ENCODE data around the gene SLC25A2.
"Not testable (repeated sequence)": the region's sequence is repeated elsewhere in the genome, so short reads cannot be mapped to it uniquely, and the experiment has no call there.

The SLC25A2 gene

DNA sequence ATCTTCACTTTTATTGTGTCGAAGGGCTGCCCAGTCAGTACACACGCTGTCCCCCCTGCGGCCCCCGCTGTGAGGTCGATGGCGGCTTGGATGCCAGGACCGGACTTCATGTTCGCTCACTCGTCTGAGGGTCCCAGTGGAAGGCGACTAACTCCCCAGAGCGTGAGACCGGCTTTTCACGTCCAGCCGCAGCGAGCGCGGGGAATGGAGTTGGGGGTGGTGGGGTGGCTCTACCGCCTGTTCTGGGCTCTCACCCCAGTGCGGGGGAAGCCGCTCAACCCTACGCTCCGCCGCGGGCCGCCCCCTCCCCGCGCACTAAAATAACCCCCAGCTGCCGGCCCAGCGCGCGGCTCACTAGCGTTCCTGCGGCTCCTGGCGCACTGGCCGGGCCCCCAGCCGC is at the start of gene SLC25A2:
TSS of gene SLC25A2 (minus strand) at position 294 of the 400 bp plus-strand sequence. CDS start at position 110, 184 bp downstream.
- no peak for TF ChIP-seq CTCF (IDR thresholded peaks at IDR 0.05; ENCODE audit: extremely low read depth, insufficient read depth, missing control alignments)
- in situ Hi-C loops (cut with MboI; ENCODE audit: low pct_unique_long_range_greater_than_20kb, low sequenced_read_pairs, unreplicated experiment): no loop called here
- DNase-seq (ENCODE audit: low spot score): no peak

DNA sequence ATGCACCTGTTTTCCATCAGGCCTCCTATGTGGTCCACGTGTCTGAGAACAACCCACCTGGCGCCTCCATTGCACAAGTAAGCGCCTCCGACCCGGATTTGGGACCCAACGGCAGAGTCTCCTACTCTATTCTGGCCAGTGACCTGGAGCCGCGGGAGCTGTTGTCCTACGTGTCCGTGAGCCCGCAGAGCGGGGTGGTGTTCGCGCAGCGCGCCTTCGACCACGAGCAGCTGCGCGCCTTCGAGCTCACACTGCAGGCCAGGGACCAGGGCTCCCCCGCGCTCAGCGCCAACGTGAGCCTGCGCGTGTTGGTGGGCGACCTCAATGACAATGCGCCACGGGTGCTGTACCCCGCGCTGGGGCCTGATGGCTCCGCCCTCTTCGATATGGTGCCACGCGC is 47.7 kb upstream of the SLC25A2 start:
- in situ Hi-C loops (cut with MboI; ENCODE audit: low pct_unique_long_range_greater_than_20kb, low sequenced_read_pairs, unreplicated experiment): no loop called here
- no peak for TF ChIP-seq CTCF (IDR thresholded peaks at IDR 0.05; ENCODE audit: extremely low read depth, insufficient read depth, missing control alignments)
- DNase-seq (ENCODE audit: low spot score): no peak

DNA sequence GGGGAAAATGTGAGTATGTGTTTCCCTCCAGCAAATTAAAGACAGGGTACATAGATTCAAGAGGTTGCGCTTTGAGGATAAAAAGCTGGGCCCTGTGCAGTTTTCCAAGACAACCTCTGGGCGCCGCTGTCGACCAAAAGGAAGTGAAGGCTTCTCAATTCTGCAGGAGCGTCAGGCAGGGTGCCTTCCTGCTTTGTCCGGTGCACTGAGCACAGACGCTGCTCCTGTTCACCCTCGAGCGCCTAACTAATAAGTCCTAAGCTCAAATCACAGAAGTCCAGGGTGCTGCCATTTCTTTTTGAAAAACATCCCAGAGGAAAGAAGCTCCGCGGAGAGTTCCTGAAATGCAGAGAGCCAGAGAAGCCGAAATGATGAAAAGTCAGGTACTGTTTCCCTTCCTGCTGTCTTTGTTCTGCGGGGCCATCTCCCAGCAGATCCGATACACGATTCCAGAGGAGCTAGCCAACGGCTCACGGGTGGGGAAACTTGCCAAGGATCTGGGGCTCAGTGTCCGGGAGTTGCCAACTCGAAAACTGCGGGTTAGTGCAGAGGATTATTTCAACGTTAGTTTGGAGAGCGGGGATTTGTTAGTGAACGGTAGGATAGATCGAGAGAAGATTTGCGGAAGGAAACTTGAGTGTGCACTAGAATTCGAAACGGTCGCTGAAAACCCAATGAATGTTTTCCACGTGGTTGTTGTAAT is 46.2 kb upstream of the SLC25A2 start, which contains the start of gene PCDHGB1:
TSS of gene PCDHGB1 (plus strand) at position 183 of the 703 bp plus-strand sequence. CDS start at position 345, 162 bp downstream.
- in situ Hi-C loops (cut with MboI; ENCODE audit: low pct_unique_long_range_greater_than_20kb, low sequenced_read_pairs, unreplicated experiment): no loop called here

DNA sequence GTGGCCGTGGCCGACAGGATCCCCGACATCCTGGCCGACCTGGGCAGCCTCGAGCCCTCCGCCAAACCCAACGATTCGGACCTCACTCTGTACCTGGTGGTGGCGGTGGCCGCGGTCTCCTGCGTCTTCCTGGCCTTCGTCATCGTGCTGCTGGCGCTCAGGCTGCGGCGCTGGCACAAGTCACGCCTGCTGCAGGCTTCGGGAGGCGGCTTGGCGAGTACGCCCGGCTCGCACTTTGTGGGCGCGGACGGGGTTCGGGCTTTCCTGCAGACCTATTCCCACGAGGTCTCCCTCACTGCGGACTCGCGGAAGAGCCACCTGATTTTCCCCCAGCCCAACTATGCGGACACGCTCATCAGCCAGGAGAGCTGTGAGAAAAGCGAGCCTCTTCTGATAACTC is 42.2 kb upstream of the SLC25A2 start:
- DNase-seq (ENCODE audit: low spot score); in situ Hi-C loops (cut with MboI; ENCODE audit: low pct_unique_long_range_greater_than_20kb, low sequenced_read_pairs, unreplicated experiment): not testable (repeated sequence)

More for the DNA sequence above, 46.2 kb upstream of the SLC25A2 start, which contains the start of gene PCDHGB1:
- peak; percentile 77 for DNase-seq (ENCODE audit: low spot score)
- peak; percentile 61 for TF ChIP-seq CTCF (IDR thresholded peaks at IDR 0.05; ENCODE audit: extremely low read depth, insufficient read depth, missing control alignments)

- in situ Hi-C loops (cut with MboI; ENCODE audit: low pct_unique_long_range_greater_than_20kb, low sequenced_read_pairs, unreplicated experiment): no loop called here
- no peak for TF ChIP-seq CTCF (IDR thresholded peaks at IDR 0.05; ENCODE audit: extremely low read depth, insufficient read depth, missing control alignments)
- DNase-seq (ENCODE audit: low spot score): no peak
Observed at GRCh38 chr5:141345327-141345726, 41.5 kb upstream of the SLC25A2 start.

DNA sequence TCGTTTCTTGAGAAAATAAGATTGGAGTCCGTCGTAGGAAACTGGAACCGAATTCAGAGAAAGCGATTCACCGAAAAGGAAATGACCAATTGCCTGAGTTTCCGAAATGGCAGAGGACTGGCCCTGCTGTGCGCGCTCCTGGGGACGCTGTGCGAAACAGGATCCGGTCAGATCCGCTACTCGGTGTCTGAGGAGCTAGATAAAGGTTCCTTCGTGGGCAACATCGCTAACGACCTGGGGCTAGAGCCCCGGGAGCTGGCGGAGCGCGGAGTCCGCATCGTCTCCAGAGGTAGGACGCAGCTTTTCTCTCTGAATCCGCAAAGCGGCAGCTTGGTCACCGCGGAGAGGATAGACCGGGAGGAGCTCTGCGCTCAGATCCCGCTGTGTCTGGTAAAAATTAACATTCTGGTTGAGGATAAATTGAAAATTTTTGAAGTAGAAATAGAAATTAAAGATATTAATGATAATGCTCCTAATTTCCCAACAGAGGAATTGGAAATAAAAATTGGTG is 40.2 kb upstream of the SLC25A2 start:
- TF ChIP-seq CTCF (IDR thresholded peaks at IDR 0.05; ENCODE audit: extremely low read depth, insufficient read depth, missing control alignments): no peak
- in situ Hi-C loops (cut with MboI; ENCODE audit: low pct_unique_long_range_greater_than_20kb, low sequenced_read_pairs, unreplicated experiment): no loop called here

DNA sequence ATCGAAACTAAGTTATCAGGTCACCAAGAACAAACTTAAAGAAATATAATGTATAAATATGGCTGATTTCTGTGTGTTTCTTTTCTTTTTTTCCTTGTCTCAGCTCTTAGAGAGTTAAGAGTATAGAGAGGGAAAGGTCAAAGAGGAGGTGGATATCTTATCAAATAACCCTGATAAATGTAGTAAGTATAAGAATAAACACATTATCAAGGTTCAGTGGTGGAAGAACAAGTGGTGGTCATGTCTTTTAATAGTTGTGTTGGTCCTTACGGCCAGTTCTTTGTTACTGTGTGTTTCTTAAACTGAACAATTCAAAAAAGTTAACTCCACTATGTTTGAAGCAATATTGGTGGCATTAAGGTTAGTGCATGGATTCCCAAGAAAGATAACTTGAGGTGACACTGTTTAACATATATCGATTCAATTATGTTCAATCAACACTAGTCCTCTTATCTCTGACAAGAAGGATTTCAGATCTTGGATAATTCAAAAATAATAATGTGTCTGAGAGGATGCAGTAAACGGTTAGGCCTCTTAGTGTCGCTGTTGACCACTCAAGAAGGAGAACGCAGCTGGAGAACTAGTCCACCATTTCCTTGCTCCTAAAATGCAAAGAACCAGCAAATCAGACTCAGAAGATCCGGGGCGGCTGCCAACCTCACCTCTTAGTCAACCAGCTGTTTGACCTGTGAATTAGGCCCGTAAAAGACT is 39.5 kb upstream of the SLC25A2 start, which contains the start of gene PCDHGA3:
TSS of gene PCDHGA3 (plus strand) at position 588 of the 711 bp plus-strand sequence. CDS start 205 bp downstream, outside the sequence.
- in situ Hi-C loops (cut with MboI; ENCODE audit: low pct_unique_long_range_greater_than_20kb, low sequenced_read_pairs, unreplicated experiment): no loop called here
- no peak for DNase-seq (ENCODE audit: low spot score)
- TF ChIP-seq CTCF (IDR thresholded peaks at IDR 0.05; ENCODE audit: extremely low read depth, insufficient read depth, missing control alignments): peak; percentile 35

More for the DNA sequence above, 40.2 kb upstream of the SLC25A2 start:
- DNase-seq (ENCODE audit: low spot score): no peak
